Frontal cortex (tissue), 4 donors: ENCODE measurements around the gene GABRR1. TPM values are rescaled to one million over a fixed set of nuclear protein-coding genes. Genes with fewer than 3 reads are reported as not detected.
"Not testable (repeated sequence)": the region's sequence is repeated elsewhere in the genome, so short reads cannot be mapped to it uniquely, and the experiment has no call there.

Experiments
- DNase-seq, 2 donors: peaks; one replicate each; pipeline ENCODE4 v3.0.0; 2012; ENCODE audit warnings: low spot score in 2 of 2
- FAIRE-seq: peaks from 2 replicates; lab custom pipeline; 2012; peaks lifted over from hg19 to GRCh38; lab: Jason Lieb, UNC
- total RNA-seq: library from RNA; depleted of rRNA; stranded (reverse); fragments of >200 nt; gene quantifications from one replicate; pipeline ENCODE4 v1.2.3, GENCODE V29; 2014
- donor health status: control.
- donor health status: control.
- donor health status: control.

Gene GABRR1
- total RNA-seq, 1 donor from 2014 or later, result not detected

DNA sequence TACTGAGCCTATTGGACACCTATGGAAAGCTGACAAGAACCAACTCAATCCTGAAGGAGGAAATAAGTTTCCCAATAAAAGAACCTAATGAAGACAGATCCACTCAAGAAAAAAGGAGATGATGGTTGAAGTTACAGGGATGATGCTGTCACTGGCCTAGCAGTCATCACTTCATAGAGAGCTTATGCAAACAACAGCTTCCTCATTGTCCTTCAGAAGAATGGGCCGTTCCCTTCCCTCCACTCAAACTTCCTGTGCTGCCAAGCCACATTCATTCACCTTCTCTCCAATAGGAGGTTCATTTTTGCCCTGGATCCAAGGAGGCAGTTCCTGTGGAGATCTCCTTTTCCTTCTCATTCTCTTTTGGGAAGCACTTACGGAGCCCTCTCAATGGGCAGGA lies 85.1 kb downstream of the GABRR1 start:
- no peak for FAIRE-seq

DNA sequence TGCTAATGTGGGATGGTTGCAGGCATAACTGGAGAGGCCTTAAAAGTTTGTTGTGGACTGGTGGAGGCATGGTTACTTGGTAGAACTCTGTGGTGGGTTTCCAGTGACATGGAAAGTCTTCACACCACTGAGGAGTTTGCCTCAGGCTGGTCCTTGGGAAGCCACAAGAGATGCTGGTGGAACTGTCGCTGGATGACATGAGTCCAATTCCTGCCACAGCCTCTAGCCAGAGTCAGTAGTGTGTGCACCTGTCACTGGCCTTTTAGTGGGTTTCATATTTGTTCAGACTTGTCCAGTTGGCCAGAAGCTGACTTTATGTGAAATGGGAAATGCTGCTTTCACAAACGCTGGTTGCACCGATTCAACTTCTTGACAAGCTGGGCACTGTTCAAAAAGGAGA lies 85.6 kb downstream of the GABRR1 start:
- no peak for DNase-seq
- no peak for FAIRE-seq

More for the DNA sequence above, 85.1 kb downstream of the GABRR1 start:
- DNase-seq, result no peak

DNA sequence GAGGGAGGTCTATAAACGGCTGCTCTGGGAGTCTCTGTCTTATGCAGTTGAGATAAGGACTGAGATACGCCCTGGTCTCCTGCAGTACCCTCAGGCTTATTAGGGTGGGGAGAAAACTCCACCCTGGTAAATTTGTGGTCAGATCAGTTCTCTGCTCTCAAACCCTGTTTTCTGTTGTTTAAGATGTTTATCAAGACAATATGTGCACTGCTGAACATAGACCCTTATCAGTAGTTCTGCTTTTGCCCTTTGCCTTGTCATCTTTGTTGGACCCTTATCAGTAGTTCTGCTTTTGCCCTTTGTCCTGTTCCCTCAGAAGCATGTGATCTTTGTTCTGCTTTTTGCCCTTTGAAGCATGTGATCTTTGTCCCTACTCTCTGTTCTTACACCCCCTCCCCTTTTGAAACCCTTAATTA lies 88.9 kb downstream of the GABRR1 start:
- FAIRE-seq, DNase-seq: not testable (repeated sequence)

Other genes with a start within 250 kb of the GABRR1 start
- gene PNRC1, start 136.6 kb downstream of the GABRR1 start, total RNA-seq, result 72.6 TPM
- gene SRSF12, start 99.3 kb downstream of the GABRR1 start, total RNA-seq, result 36.7 TPM
- gene PM20D2, start 71.3 kb downstream of the GABRR1 start, total RNA-seq, result 19.6 TPM
- gene GABRR2, start 97.9 kb upstream of the GABRR1 start, total RNA-seq, result under 0.01 TPM
- 64.0 TPM for gene UBE2J1, start 135.4 kb upstream of the GABRR1 start, total RNA-seq
- 103 TPM for gene RRAGD, start 194.9 kb upstream of the GABRR1 start, total RNA-seq
- gene ANKRD6, start 215.8 kb upstream of the GABRR1 start, total RNA-seq, result 28.9 TPM